ENCODE data around the gene WNT16. TPM values are rescaled to one million over a fixed set of nuclear protein-coding genes. Genes with fewer than 3 reads are reported as not detected.

The WNT16 gene
- total and polyA plus RNA-seq, 2 experiments from 2014 or later, result 0.45 to 0.73 TPM

- no peak for ATAC-seq
- H3K4me3 Mint-ChIP-seq, result no peak overlapping the region
- no peaks in the 10 kb centered on the region for H3K27me3 Mint-ChIP-seq (ENCODE audit: insufficient read depth, low read depth, poor library complexity)
- H2AFZ ChIP-seq, result no peak overlapping the region
- H3K36me3 ChIP-seq (ENCODE audit: insufficient read depth), result peaks cover 3% of the 10 kb centered on the region; the same call in 1 of the 2 replicates
- H3K9me2 ChIP-seq (ENCODE audit: insufficient read depth), result no peaks in the 10 kb centered on the region
- no peaks in the 10 kb centered on the region for H3K9me3 Mint-ChIP-seq
- H3K79me2 ChIP-seq (replicated peaks; ENCODE audit: insufficient read depth), result no peaks in the 10 kb centered on the region
- TF ChIP-seq EZH2 (IDR thresholded peaks at IDR 0.05; ENCODE audit: low read depth, unreplicated experiment) (no peak), POLR2AphosphoS5 (IDR thresholded peaks at IDR 0.05; ENCODE audit: low read depth) (no peak), EZH2phosphoT487 (IDR thresholded peaks at IDR 0.05; ENCODE audit: unreplicated experiment) (no peak), NANOG (IDR thresholded peaks at IDR 0.05; ENCODE audit: borderline replicate concordance) (no peak), CTCF (conservative IDR thresholded peaks at IDR 0.05; ENCODE audit: low read depth in 2 of 2) (peak in 1 of 2 experiments; percentile 44; a peak in 2 of 4 replicates), ZNF114 (CRISPR knock-in tag; IDR thresholded peaks at IDR 0.05) (no peak), JUNB (IDR thresholded peaks at IDR 0.05; ENCODE audit: unreplicated experiment) (no peak)
- no peaks in the 10 kb centered on the region for H3F3A ChIP-seq (replicated peaks; ENCODE audit: low read depth)
- no peak overlapping the region for H3K27ac ChIP-seq (ENCODE audit: low read depth)
- no peaks in the 10 kb centered on the region for H3K27me3 ChIP-seq (ENCODE audit: insufficient read depth)
- no peak overlapping the region for H3K4me2 ChIP-seq
- DNase-seq (ENCODE audit: low spot score), result no peak
- peaks cover 3% of the 10 kb centered on the region for H3K4me1 Mint-ChIP-seq
- no peaks in the 10 kb centered on the region for H3K4me1 ChIP-seq (ENCODE audit: insufficient read depth)
- no peak overlapping the region for H3K4me3 ChIP-seq
- peaks cover 18% of the 10 kb centered on the region; the same call in 2 of the 3 replicates for H3K36me3 Mint-ChIP-seq (ENCODE audit: low read depth)
- no peak overlapping the region for H3K27ac Mint-ChIP-seq
- H4K20me1 ChIP-seq (replicated peaks; ENCODE audit: insufficient read depth), result no peaks in the 10 kb centered on the region
These were observed 22.9 kb downstream of the WNT16 start for GRCh38 chr7:121351682-121352081.

GRCh38 chr7:121352323-121352722 lies 23.5 kb downstream of the WNT16 start:
- no peaks in the 10 kb centered on the region for H3K79me2 ChIP-seq (replicated peaks; ENCODE audit: insufficient read depth)
- H3K4me3 ChIP-seq, result no peak overlapping the region
- H3K4me2 ChIP-seq, result no peak overlapping the region
- no peaks in the 10 kb centered on the region for H3K9me3 Mint-ChIP-seq
- H3K9me2 ChIP-seq (ENCODE audit: insufficient read depth), result no peaks in the 10 kb centered on the region
- no peak overlapping the region for H3K27ac Mint-ChIP-seq
- no peaks in the 10 kb centered on the region for H3K27me3 Mint-ChIP-seq (ENCODE audit: insufficient read depth, low read depth, poor library complexity)
- H2AFZ ChIP-seq, result no peak overlapping the region
- H4K20me1 ChIP-seq (replicated peaks; ENCODE audit: insufficient read depth), result no peaks in the 10 kb centered on the region
- peaks cover 17% of the 10 kb centered on the region; the same call in 2 of the 3 replicates for H3K36me3 Mint-ChIP-seq (ENCODE audit: low read depth)
- H3K4me3 Mint-ChIP-seq, result no peak overlapping the region
- no peaks in the 10 kb centered on the region for H3K4me1 ChIP-seq (ENCODE audit: insufficient read depth)
- H3K27me3 ChIP-seq (ENCODE audit: insufficient read depth), result no peaks in the 10 kb centered on the region
- peaks cover 3% of the 10 kb centered on the region; the same call in 1 of the 2 replicates for H3K36me3 ChIP-seq (ENCODE audit: insufficient read depth)
- no peak overlapping the region for H3K27ac ChIP-seq (ENCODE audit: low read depth)
- DNase-seq (ENCODE audit: low spot score), result no peak
- H3F3A ChIP-seq (replicated peaks; ENCODE audit: low read depth), result no peaks in the 10 kb centered on the region
- ATAC-seq, result no peak
- peaks cover 5% of the 10 kb centered on the region for H3K4me1 Mint-ChIP-seq
- TF ChIP-seq STAT1 (IDR thresholded peaks at IDR 0.05; ENCODE audit: unreplicated experiment), result no peak
- TF ChIP-seq ZNF331 (CRISPR knock-in tag; IDR thresholded peaks at IDR 0.05; ENCODE audit: low read depth), result no peak
- no peak for TF ChIP-seq ETS1 (IDR thresholded peaks at IDR 0.05)
- no peak for TF ChIP-seq CREB1 (CRISPR knock-in tag; IDR thresholded peaks at IDR 0.05; ENCODE audit: low read depth)
- no peak for TF ChIP-seq NANOG (IDR thresholded peaks at IDR 0.05; ENCODE audit: borderline replicate concordance)
- no peak for TF ChIP-seq EZH2 (IDR thresholded peaks at IDR 0.05; ENCODE audit: low read depth, unreplicated experiment)
- no peak for TF ChIP-seq EZH2phosphoT487 (IDR thresholded peaks at IDR 0.05; ENCODE audit: unreplicated experiment)
- TF ChIP-seq JUNB (IDR thresholded peaks at IDR 0.05; ENCODE audit: unreplicated experiment), result no peak
- no peak for TF ChIP-seq ZNF462 (CRISPR knock-in tag; IDR thresholded peaks at IDR 0.05)
- TF ChIP-seq POLR2AphosphoS5 (IDR thresholded peaks at IDR 0.05; ENCODE audit: low read depth), result no peak
- TF ChIP-seq ZNF114 (CRISPR knock-in tag; IDR thresholded peaks at IDR 0.05), result no peak
